Tibial nerve (tissue), 4 donors: Measurements from ENCODE around the gene HRH2. TPM values are rescaled to one million over a fixed set of nuclear protein-coding genes. Genes with fewer than 3 reads are reported as not detected.

ENCODE experiments used
- DNase-seq, 2 donors: peaks; one replicate each; pipeline ENCODE4 v3.0.0-alpha.2; 2019; ENCODE audit warnings: low spot score in 2 of 2
- H3K27ac ChIP-seq, 4 donors: fragments of 200-600 bp; sonication (generic) in 3 of 4; one replicate each; pipeline ENCODE4 v1.5.1; 2017 to 2019; ENCODE audit warnings: mild to moderate bottlenecking in 1 of 4
- H3K27me3 ChIP-seq, 2 donors: fragments of 200-600 bp; sonication (generic) in 1 of 2; one replicate each; pipeline versions ENCODE4 v1.5.1 to v1.6.0; 2017 to 2019
- H3K36me3 ChIP-seq, 3 donors: fragments of 200-600 bp; sonication (generic); one replicate each; pipeline ENCODE4 v1.5.1; 2018 to 2019
- H3K4me1 ChIP-seq, 4 donors: fragments of 200-600 bp; sonication (generic) in 3 of 4; one replicate each; pipeline ENCODE4 v1.5.1; 2017 to 2019
- H3K4me3 ChIP-seq, 4 donors: fragments of 200-600 bp; sonication (generic) in 3 of 4; one replicate each; pipeline ENCODE4 v1.5.1; 2017 to 2019; ENCODE audit warnings: mild to moderate bottlenecking in 1 of 4, moderate library complexity in 1 of 4
- H3K9me3 ChIP-seq, 4 donors: fragments of 200-600 bp; sonication (generic) in 3 of 4; one replicate each; pipeline ENCODE4 v1.5.1; 2017 to 2019
- CTCF ChIP-seq, 5 experiments: fragments of 200-600 bp in 3 of 5; fragments of 450-650 bp in 2 of 5; sonication (generic) in 3 of 5; IDR thresholded peaks; one replicate each; pipeline ENCODE4 v1.5.1; 2016 to 2019; ENCODE audit warnings: antibody characterized with exemption in 5 of 5, mild to moderate bottlenecking in 3 of 5, moderate library complexity in 2 of 5
- EP300 ChIP-seq, 2 donors: sonication (generic); formaldehyde crosslinking; IDR thresholded peaks; one replicate each; pipeline ENCODE4 v1.6.1; 2017; ENCODE audit warnings: antibody characterized with exemption in 2 of 2, mild to moderate bottlenecking in 1 of 2
- POLR2A ChIP-seq, 2 donors: fragments of 450-650 bp; IDR thresholded peaks; one replicate each; pipeline ENCODE4 v1.6.1; 2017; ENCODE audit warnings: antibody characterized with exemption in 2 of 2, mild to moderate bottlenecking in 2 of 2, moderate library complexity in 2 of 2
- WGBS, 2 donors: methylation state at CpG; one replicate each; pipeline ENCODE4 v1.1.5; 2018; 5-methylcytosine and 5-hydroxymethylcytosine counted together
- total RNA-seq, 4 donors: library from RNA; depleted of rRNA; stranded (reverse); fragments of >200 nt; gene quantifications; one replicate each; pipeline ENCODE4 v1.1.0, GENCODE V29; 2016

Gene HRH2
- total RNA-seq, 4 donors from 2014 or later = 0.84 to 9.3 (median 3.4) TPM

- Histone ChIP-seq H3K36me3 (no peaks in the 10 kb centered on the region), H3K9me3 (no peaks in the 10 kb centered on the region), H3K27me3 (no peaks in the 10 kb centered on the region), H3K4me3 (no peak overlapping the region), H3K27ac (no peak overlapping the region), H3K4me1 (no peaks in the 10 kb centered on the region)
- TF ChIP-seq POLR2A (IDR thresholded peaks at IDR 0.05) (no peak), EP300 (IDR thresholded peaks at IDR 0.05) (no peak), CTCF (IDR thresholded peaks at IDR 0.05) (no peak)
- 85 to 89% methylated on average over 5 of the region's 5 CpGs for WGBS, 2 donors
- DNase-seq = no peak
Measured at GRCh38 chr5:175740014-175740413, 82.1 kb downstream of the HRH2 start.

GRCh38 chr5:175741556-175741955 is 83.7 kb downstream of the HRH2 start:
- no peaks in the 10 kb centered on the region for H3K9me3 ChIP-seq
- no peak for TF ChIP-seq EP300 (IDR thresholded peaks at IDR 0.05)
- no peak for TF ChIP-seq POLR2A (IDR thresholded peaks at IDR 0.05)
- no peak for TF ChIP-seq CTCF (IDR thresholded peaks at IDR 0.05)
- H3K27me3 ChIP-seq = no peaks in the 10 kb centered on the region
- 49 to 53% methylated on average over 3 of the region's 3 CpGs for WGBS, 2 donors
- DNase-seq = no peak
- peak overlapping the region in 1 of 4 donors; percentile 29 for H3K27ac ChIP-seq
- H3K4me1 ChIP-seq = no peaks in the 10 kb centered on the region
- no peak overlapping the region for H3K4me3 ChIP-seq
- no peaks in the 10 kb centered on the region for H3K36me3 ChIP-seq

GRCh38 chr5:175742290-175742994 is 84.6 kb downstream of the HRH2 start:
- WGBS, 2 donors = 74 to 76% methylated on average over 10 of the region's 10 CpGs
- Histone ChIP-seq H3K36me3 (no peaks in the 10 kb centered on the region), H3K9me3 (no peaks in the 10 kb centered on the region), H3K4me3 (no peak overlapping the region), H3K27me3 (no peaks in the 10 kb centered on the region), H3K4me1 (no peaks in the 10 kb centered on the region), H3K27ac (no peak overlapping the region)
- DNase-seq = no peak
- TF ChIP-seq CTCF (IDR thresholded peaks at IDR 0.05) = no peak
- TF ChIP-seq EP300 (IDR thresholded peaks at IDR 0.05) = no peak
- no peak for TF ChIP-seq POLR2A (IDR thresholded peaks at IDR 0.05)

- Histone ChIP-seq H3K4me3 (no peak overlapping the region), H3K27me3 (no peaks in the 10 kb centered on the region), H3K36me3 (no peaks in the 10 kb centered on the region), H3K9me3 (no peaks in the 10 kb centered on the region), H3K4me1 (no peaks in the 10 kb centered on the region), H3K27ac (no peak overlapping the region)
- no peak for TF ChIP-seq POLR2A (IDR thresholded peaks at IDR 0.05)
- no peak for TF ChIP-seq EP300 (IDR thresholded peaks at IDR 0.05)
- no peak for TF ChIP-seq CTCF (IDR thresholded peaks at IDR 0.05)
- DNase-seq = no peak
- 67 to 72% methylated on average over 1 of the region's 1 CpG for WGBS, 2 donors
Measured at GRCh38 chr5:175743676-175744210, 85.9 kb downstream of the HRH2 start.

- H3K36me3 ChIP-seq = no peaks in the 10 kb centered on the region
- WGBS, 2 donors = 43 to 49% methylated on average over 3 of the region's 3 CpGs
- H3K9me3 ChIP-seq = no peaks in the 10 kb centered on the region
- no peak for DNase-seq
- H3K4me1 ChIP-seq = no peaks in the 10 kb centered on the region
- H3K27ac ChIP-seq = no peak overlapping the region
- no peak overlapping the region for H3K4me3 ChIP-seq
- no peak for TF ChIP-seq CTCF (IDR thresholded peaks at IDR 0.05)
- no peak for TF ChIP-seq EP300 (IDR thresholded peaks at IDR 0.05)
- no peak for TF ChIP-seq POLR2A (IDR thresholded peaks at IDR 0.05)
- H3K27me3 ChIP-seq = no peaks in the 10 kb centered on the region
Measured at GRCh38 chr5:175745210-175745609, 87.3 kb downstream of the HRH2 start.
